ENCODE results near the gene MRPS23. TPM values are rescaled to one million over a fixed set of nuclear protein-coding genes. Genes with fewer than 3 reads are reported as not detected.

The MRPS23 gene
- total RNA-seq, 1 donor from 2014 or later, result 86.7 TPM

- peak; percentile 2 for ATAC-seq
- intact Hi-C loops (cut with DNase I), result no loop called here
Measured at GRCh38 chr17:57868910-57869616, 19.2 kb upstream of the MRPS23 start.

GRCh38 chr17:57868007-57868909 lies 18.4 kb upstream of the MRPS23 start:
- intact Hi-C loops (cut with DNase I), result no loop called here
- DNase-seq (ENCODE audit: missing footprints) (peak; percentile 89), ATAC-seq (peak; percentile 84)

More at GRCh38 chr17:57868910-57869616, 19.2 kb upstream of the MRPS23 start:
- DNase-seq (ENCODE audit: missing footprints), result no peak

DNA sequence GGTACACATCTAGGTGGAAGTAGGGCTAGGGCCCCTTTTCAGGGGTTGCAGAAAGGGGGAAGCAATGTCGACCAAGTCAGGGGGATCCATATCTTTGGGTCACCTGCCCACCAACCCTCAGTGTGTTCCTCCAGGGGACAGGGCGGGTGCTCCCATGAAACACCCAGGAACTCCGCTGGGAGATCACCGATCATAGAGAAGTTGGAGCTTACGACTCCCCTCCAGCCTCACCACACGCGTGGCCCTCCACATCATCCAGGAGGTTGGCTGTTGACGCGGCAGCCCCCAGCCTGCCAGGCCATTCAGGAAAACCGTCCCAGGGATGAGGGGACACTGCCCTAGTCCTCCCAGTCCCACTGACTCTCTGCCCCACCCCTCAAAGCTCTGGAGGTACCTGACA lies 17.3 kb upstream of the MRPS23 start:
- intact Hi-C loops (cut with DNase I), result no loop called here
- ATAC-seq, result no peak
- DNase-seq (ENCODE audit: missing footprints), result no peak

DNA sequence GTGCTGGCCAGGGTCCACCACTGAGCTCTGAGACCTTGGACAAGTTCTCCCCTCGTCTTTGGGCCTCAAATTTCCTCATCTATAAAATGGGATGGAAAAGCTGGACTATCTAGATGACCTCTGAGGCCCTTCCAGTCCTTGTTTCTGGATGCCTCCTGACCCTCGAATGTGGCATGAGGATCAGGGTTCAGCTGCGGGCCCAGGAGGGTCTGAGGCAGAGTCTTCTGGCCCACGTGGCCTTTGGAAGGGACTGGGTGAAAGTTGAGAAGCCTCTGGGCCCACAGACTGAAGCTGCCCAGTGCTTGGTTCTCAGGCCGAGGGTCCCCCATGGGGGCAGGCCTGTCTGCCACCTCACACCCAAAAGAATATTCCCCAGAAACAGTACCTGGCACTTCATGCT lies 16.9 kb upstream of the MRPS23 start:
- intact Hi-C loops (cut with DNase I), result no loop called here
- no peak for DNase-seq (ENCODE audit: missing footprints)
- ATAC-seq, result no peak

- ATAC-seq (no peak), DNase-seq (ENCODE audit: missing footprints) (no peak)
- intact Hi-C loops (cut with DNase I), result no loop called here
Measured at GRCh38 chr17:57866319-57866718, 16.5 kb upstream of the MRPS23 start.

DNA sequence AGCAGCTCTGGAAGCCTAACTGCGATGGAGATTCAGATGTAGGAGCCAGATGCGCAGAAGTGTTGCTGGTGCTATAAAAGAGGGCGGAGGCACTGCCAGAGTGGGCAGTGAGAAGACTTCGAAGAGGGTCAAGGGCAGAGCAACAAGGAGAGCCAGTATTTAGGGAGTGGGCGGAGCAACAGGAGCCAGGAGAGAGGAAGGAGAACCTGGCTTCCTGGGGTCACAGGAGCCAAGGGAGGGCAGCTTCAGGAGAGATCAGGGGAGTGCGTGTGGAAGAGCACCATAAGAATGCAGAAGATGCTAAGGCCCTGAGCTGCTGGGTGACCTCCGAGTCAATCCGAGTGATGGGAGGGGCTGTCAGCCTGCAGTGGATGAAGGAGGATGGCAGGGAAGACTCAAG lies 14.4 kb upstream of the MRPS23 start:
- DNase-seq (ENCODE audit: missing footprints) (no peak), ATAC-seq (no peak)
- intact Hi-C loops (cut with DNase I), result no loop called here

DNA sequence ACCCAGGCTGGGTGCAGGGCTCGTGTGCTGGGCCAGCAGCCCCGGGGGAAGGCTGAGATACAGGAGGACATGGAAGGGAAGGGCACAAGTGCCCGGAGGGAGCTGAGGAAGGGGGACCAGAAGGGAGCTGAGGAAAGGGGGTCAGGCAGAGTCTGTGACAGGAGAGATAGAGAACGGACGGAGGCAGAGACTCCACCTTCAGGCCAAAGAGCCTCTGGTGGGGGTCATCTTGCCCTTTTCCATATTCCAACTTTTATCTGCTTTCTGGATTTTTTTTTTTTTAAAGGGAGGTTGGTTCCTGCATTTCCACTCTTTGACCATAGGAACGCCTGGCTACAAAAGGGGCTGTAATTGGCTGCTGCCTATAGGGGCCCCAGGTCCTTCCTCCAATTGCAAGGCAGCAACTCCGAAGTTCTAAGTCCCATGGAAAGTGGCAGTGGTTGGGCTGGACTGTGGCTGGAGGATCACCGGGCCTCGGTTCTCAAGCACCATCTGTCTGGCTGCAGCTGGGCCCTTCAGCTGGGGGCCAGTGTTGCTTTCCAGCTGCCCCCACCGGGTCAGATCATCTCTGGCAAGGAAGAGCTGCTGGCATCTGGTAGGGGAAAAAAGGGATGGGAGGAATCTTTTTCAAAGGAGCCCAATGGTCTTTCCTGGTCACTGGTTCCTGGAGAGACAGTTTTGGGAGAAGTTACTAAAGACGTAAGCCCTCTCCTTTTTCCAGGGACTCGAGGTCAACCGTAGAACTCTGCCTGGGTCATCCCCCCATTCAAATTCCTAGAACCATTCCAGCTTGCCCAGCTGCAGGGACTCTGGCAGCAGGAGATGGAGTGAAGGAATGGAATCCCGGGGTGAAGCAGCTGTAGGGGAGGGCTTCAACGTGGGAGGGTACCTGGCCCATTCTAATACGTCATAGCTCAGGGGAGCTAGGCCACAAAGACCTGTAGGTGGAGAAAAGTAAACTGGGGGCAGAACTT lies 13.1 kb upstream of the MRPS23 start:
- no peak for ATAC-seq
- no peak for DNase-seq (ENCODE audit: missing footprints)
- intact Hi-C loops (cut with DNase I), result no loop called here

DNA sequence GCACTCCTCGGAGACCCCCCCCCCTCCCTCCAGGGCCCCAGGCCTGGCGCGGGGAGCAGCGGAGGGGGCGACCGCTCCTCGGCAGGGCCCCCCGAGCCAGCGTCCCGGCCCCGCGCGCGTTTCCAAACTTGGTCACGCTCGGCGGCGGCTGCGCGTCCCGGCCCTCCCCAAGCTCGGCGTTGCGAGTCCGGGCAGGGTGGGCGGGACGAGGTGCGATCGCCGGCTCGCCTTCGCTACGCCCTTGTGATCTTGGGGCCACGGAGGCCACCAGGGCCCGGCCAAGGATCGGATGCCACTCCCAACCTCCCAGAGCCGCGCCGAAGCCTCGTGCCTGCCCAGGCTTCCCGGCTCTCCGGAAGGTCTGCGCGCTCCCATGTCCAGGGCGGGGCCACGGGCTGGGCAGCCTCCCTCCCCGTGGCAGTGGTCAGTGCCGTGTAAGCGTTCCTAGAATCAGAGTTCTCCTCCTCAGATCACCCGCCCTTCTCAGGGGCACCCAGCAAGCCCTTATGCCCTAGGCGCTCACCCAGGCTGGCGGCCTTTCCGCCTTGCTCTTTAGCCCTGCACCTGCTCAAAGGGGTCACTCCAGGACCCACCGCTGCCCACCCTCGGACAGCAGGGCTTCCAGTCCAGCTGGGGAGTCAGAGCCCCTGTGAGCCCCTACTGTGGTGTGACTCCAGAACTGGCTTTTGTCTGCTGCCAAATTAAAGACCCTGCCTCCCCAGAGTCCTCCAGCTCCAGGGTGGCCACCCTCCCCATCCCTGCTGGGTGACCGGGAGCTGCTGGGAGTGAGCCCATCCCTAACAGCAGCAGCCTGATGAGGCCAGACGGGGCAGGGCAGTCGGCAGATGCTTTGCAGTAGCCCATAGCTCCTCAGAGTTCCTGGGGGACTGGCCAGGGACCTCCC lies 12.2 kb upstream of the MRPS23 start:
- intact Hi-C loops (cut with DNase I), result loop anchor here (2.0 kb wide), 2 partner anchors 13 to 29 kb away; no protein-coding TSS in a partner anchor
- peak; percentile 87 for ATAC-seq
- peak; percentile 89 for DNase-seq (ENCODE audit: missing footprints)

DNA sequence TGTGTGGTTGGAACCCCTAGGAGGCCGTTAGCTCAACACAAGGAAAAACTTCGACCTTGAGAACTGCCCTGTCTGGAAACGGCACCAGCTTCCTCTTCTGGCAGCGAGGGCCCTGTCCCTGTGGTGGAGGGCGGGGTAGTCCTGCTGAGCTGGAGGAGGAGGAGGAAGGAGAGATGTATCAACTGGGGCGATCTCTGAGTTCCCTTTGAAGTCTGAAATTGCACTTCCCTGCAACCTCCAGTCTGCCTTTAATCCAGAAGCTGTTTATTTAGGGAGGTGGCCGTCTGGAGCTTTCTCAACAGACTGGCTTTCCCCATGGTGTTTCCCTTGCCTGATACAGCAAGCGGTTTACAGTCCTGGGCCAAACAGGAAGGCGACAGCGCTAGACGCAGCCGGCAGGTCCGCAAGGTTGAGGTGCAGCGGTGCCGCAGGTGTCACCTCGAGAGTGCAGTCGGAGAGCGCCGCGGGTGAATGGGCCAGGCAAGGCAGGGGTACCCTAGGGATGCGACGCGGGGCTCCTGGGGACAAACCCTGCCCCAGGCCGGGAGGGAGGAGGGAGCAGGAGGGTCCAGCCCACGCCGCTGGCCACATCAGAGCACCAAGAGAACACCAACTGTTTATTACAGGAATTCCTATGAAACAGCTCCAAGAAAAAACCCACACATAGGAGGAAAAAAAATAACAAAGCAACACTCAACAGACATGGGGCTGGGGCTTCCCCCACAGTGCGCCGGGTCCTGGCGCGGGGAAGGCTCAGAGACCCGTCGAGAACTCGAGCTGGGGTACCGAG lies 11.4 kb upstream of the MRPS23 start:
- DNase-seq (ENCODE audit: missing footprints) (peak; percentile 85), ATAC-seq (peak; percentile 55)
- intact Hi-C loops (cut with DNase I), result loop anchor here (2.0 kb wide), 2 partner anchors 14 to 30 kb away; no protein-coding TSS in a partner anchor

- no peak for DNase-seq (ENCODE audit: missing footprints)
- intact Hi-C loops (cut with DNase I), result loop anchor here (2.0 kb wide), 2 partner anchors 14 to 30 kb away; no protein-coding TSS in a partner anchor
- ATAC-seq, result no peak
Measured at GRCh38 chr17:57860414-57860999, 10.7 kb upstream of the MRPS23 start.

GRCh38 chr17:57859601-57860413 lies 10.0 kb upstream of the MRPS23 start:
- intact Hi-C loops (cut with DNase I), result loop anchor here (2.0 to 5.0 kb wide), 5 partner anchors 15 to 252 kb away; no protein-coding TSS in a partner anchor
- DNase-seq (ENCODE audit: missing footprints), result no peak

DNA sequence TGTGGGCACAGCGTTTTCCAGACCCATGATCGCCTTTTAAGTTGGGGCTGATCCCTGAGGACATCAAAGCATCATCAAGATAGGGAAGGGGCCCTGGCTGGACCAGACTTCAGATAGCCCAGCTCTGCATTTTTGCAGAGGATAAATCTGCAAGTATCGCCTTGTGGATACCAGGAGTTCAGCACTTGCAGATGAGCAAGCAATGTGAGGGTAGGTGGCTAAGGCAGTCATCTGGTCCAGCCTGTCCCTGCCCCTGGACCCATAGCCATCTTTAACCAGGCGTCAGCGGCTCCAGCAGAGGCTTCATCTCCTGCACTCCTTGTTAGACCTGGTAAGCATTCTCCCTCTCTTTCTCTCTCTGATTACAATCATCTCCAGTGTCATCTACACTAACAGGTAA lies 9.0 kb upstream of the MRPS23 start:
- ATAC-seq (no peak), DNase-seq (ENCODE audit: missing footprints) (no peak)
- intact Hi-C loops (cut with DNase I), result loop anchor here (2.0 to 5.0 kb wide), 3 partner anchors 140 to 253 kb away; no protein-coding TSS in a partner anchor

More at GRCh38 chr17:57859601-57860413, 10.0 kb upstream of the MRPS23 start:
- no peak for ATAC-seq

DNA sequence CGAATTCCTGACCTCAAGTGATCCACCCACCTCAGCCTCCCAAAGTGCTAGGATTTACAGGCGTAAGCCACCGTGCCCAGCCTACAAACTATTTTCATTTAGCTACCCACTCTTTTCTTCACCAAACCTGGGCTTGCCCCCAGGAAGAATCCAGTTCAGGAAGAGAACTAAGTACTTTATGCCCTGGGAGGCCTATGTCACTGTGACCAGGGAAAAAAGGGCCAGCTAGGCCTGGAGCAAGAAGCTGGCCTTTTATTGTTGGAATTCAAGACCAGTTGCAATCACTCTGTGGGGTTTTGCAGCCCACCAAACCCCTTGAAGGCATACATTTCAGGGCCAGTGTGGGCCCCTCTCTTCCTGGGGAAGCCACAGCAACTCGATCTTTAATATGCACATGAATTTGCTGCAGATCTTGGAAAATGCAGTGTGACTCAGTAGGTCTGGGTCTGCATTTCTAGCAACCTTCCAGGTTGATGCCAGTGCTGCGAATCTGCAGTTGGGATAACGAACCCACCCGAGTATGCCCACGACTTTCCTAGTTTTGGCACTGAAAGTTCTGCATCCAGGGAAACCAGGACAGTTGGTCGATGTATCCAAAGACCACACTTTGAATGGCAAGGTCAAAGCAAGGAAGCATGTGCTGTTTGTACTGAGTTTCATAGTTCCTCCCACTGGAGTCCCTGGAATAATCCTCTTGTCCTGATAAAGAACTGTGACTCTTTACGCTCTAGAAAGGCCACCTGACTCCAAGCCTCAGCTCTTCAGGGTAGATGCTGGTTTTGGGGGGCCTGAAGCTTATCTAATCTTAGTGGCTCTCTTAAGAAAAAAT lies 7.2 kb upstream of the MRPS23 start:
- ATAC-seq (no peak), DNase-seq (ENCODE audit: missing footprints) (no peak)
- intact Hi-C loops (cut with DNase I), result loop anchor here (5.0 kb wide), 2 partner anchors 230 to 255 kb away; no protein-coding TSS in a partner anchor

DNA sequence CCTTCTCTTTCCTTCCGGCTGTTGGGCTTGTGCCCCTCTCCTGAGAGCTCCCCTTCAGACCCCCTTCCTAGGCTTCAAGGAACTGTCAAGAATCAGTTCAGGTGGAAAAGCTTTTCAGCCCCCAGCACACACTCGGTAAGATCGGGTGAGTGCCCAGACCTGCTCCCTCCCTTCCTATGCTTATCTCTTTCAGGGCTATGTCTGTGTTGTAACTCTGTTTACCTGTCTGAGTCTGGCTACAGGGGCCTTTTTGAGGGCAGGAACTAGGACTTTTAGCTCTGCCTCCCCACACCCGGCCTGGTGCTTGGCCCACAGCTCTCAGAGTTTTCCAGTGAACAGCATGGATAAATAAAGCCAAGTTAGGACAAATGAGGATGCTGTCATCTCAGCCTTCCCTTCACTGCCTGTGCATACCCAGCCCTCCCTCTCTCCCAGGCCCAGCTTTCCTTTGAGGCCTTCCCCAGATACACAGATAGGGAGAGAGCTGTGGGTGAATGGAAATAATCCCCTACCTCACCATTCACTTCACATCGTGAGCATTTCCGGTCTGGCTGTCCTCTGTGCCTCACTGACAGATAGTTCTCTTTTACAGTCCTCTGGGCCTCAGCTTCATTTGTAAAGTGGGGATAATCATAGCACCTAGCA lies 5.7 kb upstream of the MRPS23 start:
- ATAC-seq (no peak), DNase-seq (ENCODE audit: missing footprints) (no peak)
- intact Hi-C loops (cut with DNase I), result loop anchor here (5.0 kb wide), 2 partner anchors 232 to 257 kb away; no protein-coding TSS in a partner anchor
